HG03280 (cell line): ENCODE results near the gene PTPRH.
"Not testable (repeated sequence)": the region's sequence is repeated elsewhere in the genome, so short reads cannot be mapped to it uniquely, and the experiment has no call there.

Experiments
- ATAC-seq: cut with Tn5 transposase; IDR thresholded peaks from one replicate; pipeline ENCODE4 v1.9.1; 2021; ENCODE audit warnings: mild to moderate bottlenecking, moderate library complexity; ENCODE audit not compliant: unreplicated experiment

PTPRH gene

DNA sequence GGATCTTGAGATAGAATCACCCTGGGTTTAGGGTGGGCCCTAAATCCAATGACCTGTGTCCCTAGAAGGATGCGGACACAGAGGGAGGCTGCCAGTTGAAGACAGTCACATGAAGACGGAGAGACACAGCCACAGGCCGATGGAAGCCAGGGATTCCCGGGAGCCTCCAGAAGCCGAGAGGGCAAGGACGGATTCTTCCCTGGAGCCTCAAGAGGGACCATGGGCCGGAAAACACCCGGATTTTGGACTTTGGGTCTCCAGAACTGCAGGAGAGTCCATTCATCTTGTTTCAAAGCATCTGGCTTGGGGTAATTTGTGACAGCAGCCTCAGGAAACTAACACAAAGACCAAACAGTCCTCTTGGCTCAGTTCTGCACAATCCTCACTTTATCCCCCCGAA is 17.0 kb upstream of the PTPRH start:
- ATAC-seq, result no peak

DNA sequence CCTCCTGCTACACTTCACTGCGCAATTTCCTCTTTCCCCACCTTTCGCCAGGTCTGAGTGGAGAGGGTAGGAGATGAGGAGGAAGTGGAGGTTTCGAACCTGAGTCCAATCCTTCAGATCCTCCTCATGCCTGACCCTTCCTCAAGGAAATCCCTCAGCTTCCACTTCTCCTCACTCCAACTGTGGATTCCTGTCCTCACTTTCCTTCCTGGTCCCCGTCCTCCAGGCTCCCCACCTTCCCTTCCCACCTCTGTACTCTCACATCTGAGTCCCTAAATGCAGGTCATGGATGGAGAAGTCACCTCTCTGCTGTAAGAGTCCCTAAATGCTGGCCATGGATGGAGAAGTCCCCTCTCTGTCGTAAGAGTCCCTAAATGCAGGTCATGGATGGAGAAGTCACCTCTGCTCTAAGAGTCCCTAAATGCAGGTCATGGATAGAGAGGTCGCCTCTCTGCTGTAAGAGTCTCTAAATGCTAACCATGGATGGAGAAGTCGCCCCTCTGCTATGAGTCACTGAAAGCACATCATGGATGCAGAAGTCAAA is 16.2 kb upstream of the PTPRH start:
- ATAC-seq, result no peak

- ATAC-seq, result not testable (repeated sequence)
Measured at GRCh38 chr19:55224679-55225414, 15.5 kb upstream of the PTPRH start.

- no peak for ATAC-seq
Measured at GRCh38 chr19:55224038-55224665, 14.9 kb upstream of the PTPRH start.

- ATAC-seq, result no peak
Measured at GRCh38 chr19:55223291-55224037, 14.2 kb upstream of the PTPRH start.

GRCh38 chr19:55220525-55220924 is 11.2 kb upstream of the PTPRH start:
- ATAC-seq, result no peak

GRCh38 chr19:55216461-55217198 is 7.3 kb upstream of the PTPRH start:
- ATAC-seq, result no peak

- ATAC-seq, result no peak
Measured at GRCh38 chr19:55213547-55213946, 4.2 kb upstream of the PTPRH start.

DNA sequence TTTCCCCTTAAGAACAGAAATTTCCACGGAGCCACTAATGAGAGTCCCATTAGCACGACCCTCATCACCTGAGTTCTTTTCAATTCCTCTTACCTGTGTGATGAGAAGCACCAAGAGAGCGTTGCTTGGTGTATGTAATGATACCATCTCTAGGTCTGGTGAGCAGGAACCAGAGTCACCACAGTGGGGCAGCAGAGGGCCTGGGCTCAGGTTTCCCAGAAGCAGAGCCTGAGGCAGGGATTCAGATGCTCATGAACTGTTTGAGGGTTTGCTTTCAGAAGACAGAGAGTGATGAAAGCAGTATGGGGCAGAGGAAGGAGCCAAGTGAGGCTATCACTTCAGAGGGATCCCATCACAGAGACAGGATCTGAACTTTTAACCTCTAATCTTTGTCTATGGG is 3.1 kb upstream of the PTPRH start:
- no peak for ATAC-seq

- no peak for ATAC-seq
Measured at GRCh38 chr19:55209693-55210472, 582 bp upstream of the PTPRH start.

- no peak for ATAC-seq
Measured at GRCh38 chr19:55206664-55207500, 2.4 kb downstream of the PTPRH start.

DNA sequence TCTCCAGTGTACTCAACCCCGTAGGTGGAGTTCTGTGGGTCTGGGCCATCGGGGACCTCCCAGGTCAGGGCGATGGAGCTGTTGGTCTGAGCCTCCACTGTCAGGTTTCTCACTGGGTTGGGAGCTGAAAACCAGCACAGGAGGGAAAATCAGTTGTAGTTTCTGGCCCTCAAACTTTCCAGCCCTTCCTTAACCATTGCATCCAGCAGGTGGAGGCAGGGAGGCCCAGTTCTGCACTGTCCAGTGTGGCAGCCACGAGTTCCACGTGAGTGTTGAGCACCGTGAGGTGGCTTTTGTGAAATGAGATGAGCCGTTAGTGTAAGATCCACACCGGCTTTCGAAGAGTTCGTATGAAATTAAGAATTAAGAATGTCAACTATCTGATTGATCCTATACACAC is 7.1 kb downstream of the PTPRH start:
- ATAC-seq, result not testable (repeated sequence)

GRCh38 chr19:55199620-55200204 is 9.6 kb downstream of the PTPRH start:
- no peak for ATAC-seq

DNA sequence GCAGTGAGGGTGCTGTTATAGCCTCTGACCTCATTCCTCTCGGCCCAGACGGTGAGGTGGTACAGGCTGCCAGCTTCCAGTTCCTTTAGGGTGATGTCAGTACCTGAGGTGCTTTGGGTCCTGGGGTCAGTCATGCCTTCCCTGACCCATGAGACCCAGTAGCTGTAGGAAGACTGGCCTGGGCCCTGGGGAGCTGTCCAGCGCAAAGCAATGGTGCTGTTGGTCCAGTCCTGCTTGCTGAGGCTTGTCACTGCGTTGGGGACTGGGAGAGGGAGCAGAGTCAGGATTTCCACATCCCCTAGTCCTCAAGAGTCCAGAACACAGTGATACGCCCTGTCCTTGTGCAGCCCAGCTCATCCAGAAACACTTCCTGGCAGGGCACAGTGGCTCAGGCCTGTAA is 10.7 kb downstream of the PTPRH start:
- ATAC-seq, result no peak

- ATAC-seq, result no peak
Measured at GRCh38 chr19:55197528-55197927, 11.8 kb downstream of the PTPRH start.

- ATAC-seq, result no peak
Measured at GRCh38 chr19:55196803-55197202, 12.5 kb downstream of the PTPRH start.

- no peak for ATAC-seq
Measured at GRCh38 chr19:55193481-55193880, 15.8 kb downstream of the PTPRH start.

DNA sequence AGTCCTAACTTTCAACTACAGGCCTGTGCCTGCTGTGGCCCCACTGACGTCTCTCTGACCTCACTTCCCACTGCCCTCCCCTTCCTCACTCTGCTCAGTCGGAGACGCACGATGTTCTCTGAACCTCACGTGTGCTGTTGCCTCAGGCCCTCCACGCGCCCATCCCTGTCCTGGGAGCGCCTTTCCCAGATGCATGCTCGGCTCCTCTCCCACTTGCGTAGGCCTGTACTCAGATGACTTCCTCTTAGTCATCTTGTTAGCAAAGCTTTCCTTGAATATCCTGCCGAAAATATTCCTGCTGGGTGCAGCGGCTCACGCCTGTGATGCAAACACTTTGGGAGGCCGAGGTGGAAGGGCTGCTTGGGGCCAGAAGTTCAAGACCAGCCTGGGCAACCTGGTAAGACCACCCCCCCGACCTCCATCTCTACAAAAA is 19.9 kb downstream of the PTPRH start:
- ATAC-seq, result no peak

DNA sequence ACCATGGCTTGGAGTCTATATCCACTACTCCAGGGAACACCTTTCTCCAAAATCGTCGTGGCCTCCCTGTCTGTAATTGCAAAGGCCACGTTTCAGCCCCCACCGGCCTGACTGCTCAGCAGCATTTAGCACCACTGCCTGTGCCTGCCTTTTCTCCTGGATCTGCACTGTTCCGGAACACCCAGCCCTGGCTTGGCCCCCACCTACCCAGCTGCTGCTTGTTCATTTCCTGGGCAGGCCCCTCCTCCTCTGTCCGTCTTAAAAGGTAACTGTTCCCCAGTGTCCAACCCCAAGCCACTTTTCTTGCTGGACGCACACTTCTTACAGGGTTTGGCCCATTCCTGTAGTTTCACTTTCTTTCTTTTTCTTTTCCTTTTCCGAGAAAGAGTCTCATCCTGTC is 20.7 kb downstream of the PTPRH start:
- no peak for ATAC-seq
